ENCODE data around the gene DACH2.
A peak's percentile ranks its signal among the peaks of the same experiment; 100 is the strongest.
"Not testable (repeated sequence)": the region's sequence is repeated elsewhere in the genome, so short reads cannot be mapped to it uniquely, and the experiment has no call there.

The DACH2 gene

DNA sequence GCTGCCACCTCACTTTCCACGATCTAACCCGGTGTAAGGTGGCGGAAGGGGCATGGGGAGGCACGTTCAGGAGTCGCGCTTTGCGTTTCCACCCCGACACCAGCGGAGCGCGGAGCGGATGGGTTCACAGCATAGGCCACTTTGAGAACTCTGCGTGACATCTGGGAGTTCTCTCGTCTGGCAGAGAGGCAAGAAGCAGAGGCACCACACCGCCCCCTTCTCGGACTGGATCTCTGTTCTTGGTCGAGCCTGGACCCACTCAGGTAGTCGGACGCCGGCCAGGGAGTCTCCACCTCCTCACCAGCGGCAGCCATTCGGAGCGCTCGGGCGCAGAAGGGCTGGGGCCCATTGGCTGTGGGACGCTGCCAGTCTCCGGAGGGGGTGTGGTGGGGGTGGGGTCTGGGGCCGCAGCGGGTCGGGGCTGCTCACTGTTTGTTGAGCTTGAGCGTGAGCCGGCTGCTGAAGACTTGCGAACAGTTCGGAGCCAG lies at the start of gene DACH2:
Gene DACH2 (plus strand): TSS at position 428 of the 488 bp plus-strand sequence.
- H3K4me3 ChIP-seq (ENCODE audit: low read depth, low read length) = peak within 1 kb of the TSS; percentile 66

DNA sequence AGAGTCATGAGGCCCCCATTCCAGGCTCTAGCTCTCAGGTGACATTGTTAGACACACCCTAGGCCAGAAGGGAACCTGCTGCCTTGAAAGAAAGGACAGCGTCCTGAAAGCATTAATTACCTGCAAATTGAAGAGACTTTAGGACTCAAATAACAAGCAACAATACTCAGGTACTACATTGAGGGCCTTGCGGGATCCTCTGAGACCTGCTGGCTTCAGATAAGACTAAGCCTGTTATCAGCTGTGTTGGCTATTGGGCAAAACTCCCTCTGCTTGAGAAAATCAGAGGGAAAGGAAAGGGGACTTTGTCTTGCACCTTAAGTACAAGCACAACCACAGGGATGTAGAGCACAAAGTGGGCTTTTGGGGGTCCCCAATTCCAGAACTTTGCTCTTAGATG lies 45.9 kb upstream of the DACH2 start:
- no peak overlapping the region for H3K4me3 ChIP-seq (ENCODE audit: low read depth, low read length)

DNA sequence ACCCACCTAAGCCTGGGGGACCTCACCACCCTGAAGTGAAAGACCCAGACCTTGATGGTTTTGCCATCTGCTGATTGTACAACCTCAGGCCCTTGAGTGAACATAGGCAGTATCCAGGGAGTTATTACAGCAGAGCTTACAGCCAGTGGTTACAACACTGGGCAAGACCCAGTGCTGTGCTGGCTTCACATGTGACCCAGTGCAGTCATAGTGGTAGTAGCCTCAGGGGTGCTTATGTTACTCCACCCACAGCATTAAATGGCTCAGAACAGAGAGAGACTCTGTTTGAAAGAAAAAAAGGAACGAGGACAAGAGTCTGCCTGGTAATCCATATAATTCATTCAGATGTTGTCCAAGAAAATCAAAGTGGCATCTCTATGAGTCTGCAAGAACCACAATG lies 45.2 kb upstream of the DACH2 start:
- H3K4me3 ChIP-seq (ENCODE audit: low read depth, low read length) = no peak overlapping the region

DNA sequence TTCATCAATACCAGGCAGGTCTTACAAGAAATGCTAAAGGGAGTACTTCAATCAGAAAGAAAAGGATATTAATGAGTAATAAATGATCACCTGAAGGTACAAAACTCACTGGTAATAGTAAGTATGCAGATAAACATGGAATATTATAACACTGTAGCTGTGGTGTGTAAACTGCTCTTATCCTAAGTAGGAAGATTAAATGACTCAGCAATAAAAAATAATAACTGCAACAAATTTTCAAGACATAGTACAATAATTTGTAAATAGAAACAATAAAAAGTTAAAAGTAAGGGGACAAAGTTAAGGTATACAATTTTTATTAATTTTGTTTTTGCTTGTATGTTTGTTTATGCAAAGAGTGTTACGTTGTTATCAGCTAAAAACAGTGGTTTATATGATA lies 43.7 kb upstream of the DACH2 start:
- H3K4me3 ChIP-seq (ENCODE audit: low read depth, low read length) = no peak overlapping the region

DNA sequence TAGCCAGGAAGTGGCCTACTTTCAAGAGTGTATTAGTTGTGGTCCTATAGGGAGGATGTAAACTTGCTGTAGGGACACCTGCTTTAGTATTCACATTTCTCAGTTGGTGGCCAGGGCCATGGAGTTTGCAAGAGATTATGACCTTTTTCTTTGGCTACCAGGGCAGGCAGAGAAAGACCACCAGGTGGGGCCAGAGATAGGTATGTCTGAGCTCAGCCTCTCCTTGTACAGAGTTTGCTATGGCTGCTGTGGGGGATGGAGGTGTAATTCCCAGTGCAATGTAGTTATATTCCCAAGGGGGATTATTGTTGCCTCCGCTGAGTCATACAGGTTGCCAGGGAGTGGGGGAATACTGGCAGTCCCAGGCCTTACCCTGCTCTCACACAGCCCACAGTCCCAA lies 26.3 kb upstream of the DACH2 start:
- no peak overlapping the region for H3K4me3 ChIP-seq (ENCODE audit: low read depth, low read length)

DNA sequence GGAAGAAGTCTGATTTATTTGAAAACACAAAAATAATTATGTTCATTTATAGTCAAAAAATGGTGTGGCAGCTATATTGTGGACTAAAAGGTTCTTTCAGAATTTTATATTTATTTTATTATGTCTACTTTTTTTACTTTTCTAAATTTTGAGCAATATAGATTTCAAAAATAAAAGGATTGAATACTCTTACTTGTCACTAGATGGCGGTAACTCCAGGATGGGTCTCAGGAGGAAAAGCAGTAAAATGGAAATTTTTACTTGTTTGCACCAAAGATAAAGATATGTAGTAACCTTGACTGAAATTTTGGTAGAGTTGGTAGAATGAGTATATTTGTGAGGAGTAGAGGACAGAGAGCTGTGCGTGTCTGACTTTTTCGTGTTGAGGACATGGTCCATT lies 14.5 kb upstream of the DACH2 start:
- H3K4me3 ChIP-seq (ENCODE audit: low read depth, low read length) = no peak overlapping the region

DNA sequence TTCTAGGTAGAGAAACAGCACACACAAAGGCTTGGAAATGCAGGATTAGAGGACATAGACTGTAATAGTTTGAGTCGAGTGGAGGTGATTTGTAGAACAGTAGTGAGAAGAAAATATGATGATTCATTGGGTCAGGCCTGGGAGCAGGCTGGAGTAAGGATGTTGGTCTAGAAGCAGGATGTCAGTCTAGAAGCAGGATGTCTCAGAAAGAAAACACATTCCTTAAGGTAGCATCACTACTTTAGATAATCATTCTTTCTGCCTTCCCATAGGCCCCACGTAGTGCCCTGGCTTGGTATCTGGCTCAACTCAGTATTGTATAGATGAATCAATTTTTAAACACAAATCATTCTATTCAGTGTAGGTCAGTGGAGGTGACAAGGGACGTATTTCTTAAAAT lies 11.2 kb upstream of the DACH2 start:
- no peak overlapping the region for H3K4me3 ChIP-seq (ENCODE audit: low read depth, low read length)

DNA sequence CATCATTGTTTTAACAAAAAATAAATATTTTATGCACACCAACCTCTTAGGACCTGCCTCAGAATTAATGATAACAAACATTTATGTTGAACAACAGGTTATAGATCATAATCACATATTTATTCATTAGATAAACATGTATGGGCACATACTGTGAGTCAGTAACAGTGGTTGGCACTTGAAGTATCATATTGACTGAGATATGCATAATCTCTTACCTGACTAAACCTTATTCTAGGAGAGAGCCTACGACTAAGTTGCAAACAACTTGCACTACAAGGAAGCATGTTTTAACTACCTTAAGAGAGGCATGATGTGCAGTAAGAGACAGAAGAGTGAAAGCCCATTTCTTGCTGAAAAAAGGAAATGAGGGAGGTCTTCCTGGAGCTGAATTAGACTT lies 6.5 kb upstream of the DACH2 start:
- no peak overlapping the region for H3K4me3 ChIP-seq (ENCODE audit: low read depth, low read length)

DNA sequence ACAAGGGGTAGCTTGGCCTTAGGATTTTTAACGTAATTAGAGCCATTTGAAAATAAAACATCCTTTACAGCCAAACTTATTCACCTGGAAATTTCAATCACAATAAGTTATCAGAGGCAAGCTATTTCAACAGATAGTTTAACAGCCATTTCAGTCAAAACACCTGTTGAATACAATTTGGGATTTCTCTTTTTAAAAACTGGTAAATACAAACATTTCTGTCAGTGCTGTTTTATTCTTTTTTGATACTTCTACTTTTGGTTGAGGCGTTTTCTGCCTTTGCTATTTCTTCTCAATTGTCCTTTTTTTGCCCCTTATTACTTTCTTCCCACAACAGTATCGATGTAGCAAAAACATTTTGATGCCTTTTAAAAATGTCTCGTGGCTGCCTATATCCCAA lies 2.1 kb upstream of the DACH2 start:
- no peak overlapping the region for H3K4me3 ChIP-seq (ENCODE audit: low read depth, low read length)

DNA sequence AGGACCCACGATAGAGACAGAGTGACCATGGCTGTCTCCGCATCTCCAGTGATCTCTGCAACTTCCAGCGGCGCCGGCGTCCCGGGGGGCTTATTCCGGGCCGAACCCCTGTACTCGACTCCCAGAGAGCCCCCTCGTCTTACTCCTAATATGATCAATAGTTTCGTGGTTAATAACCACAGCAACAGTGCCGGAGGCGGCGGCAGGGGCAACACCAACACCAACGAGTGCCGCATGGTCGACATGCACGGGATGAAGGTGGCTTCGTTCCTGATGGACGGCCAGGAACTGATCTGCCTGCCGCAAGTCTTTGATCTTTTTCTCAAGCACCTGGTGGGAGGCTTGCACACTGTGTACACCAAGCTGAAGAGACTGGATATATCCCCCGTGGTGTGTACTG lies 343 bp downstream of the DACH2 start:
- H3K4me3 ChIP-seq (ENCODE audit: low read depth, low read length) = peak overlapping the region; percentile 56

DNA sequence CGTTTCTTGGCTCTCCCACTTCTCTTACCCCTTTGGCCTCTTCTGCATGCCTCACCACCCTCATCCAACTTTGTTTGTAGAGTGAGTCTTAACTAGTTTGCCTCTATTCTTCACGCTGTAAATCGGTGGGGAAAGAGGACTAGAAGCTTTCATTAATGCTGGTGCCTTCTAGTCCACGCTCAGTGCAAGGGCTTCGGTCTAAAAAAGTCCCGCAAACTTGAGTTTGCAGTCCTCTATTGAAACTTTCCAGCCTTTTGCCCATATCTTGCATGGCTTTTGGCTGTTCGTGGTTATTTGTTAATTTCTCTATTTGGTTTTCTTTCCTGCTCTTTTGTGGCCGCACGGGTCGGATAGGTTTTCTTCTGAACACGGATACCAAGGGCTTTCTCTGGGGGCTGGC lies 868 bp downstream of the DACH2 start:
- H3K4me3 ChIP-seq (ENCODE audit: low read depth, low read length) = peak overlapping the region; percentile 56

DNA sequence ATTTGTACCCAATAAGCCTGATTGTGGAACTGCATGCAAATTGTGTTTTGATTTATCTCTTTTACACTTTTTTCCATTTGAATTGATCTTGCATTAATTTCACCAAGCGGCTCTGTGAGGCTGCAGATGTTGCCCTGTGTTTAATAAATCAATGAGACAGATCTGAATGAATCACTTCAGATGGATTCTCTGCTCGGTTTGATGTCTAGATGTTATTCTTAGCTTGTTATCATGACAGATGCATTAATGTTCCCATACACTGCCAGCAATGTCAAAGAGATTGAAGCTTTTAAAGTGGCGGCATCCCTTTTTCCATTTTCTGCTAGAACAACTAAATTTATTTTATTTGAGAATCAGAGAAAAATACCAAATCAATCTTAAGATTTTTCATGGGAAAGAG lies 6.3 kb downstream of the DACH2 start:
- no peak overlapping the region for H3K4me3 ChIP-seq (ENCODE audit: low read depth, low read length)

DNA sequence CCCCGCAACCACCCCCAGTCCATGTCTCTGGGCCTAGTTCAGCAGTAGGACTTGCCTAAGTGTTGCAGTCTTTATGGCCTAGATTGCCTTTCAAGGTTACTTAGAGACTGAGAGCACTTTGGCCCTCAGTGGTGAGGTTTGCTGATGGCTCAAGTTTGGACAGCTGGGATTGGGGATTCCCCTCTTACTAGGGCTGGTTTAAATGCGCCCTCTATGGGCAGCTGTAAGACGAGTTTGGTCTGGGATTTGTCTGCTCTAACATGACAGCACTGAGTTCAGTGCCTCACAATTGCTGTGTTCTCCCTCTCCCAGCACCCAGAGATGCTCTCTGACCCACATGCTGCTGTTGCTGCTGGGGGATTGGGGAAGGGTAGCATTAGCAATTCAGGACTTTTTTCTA lies 23.1 kb downstream of the DACH2 start:
- no peak overlapping the region for H3K4me3 ChIP-seq (ENCODE audit: low read depth, low read length)

DNA sequence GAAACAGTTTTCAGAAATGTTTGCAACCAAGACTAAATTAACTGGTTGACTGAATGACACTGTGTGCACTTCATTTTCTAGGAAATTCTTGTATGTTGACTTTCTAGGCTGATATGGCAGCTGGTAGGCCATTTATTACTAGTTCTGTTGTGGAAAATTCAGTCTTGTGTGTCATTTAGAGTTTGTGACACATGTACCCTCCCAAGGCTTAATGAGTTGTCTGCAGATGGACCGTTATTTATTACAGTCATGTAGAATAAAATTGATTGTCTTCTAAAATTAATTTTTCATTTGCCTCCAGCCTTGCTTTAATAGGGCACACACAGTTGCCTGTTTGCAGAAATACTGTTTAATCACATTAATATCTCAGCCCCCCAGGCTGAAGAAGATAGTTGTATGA lies 30.7 kb downstream of the DACH2 start:
- H3K4me3 ChIP-seq (ENCODE audit: low read depth, low read length) = no peak overlapping the region

DNA sequence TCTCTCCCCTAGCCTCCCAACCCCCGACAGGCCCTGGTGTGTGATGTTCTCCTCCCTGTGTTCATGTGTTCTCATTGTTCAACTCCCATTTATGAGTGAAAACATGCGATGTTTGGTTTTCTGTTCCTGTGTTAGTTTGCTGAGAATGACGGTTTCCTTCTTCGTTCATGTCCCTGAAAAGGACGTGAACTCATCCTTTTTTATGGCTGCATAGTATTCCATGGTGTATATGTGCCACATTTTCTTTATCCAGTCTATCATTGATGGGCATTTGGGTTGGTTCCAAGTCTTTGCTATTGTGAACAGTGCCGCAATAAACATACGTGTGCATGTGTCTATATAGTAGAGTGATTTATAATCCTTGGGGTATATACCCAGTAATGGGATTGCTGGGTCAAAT lies 33.1 kb downstream of the DACH2 start:
- H3K4me3 ChIP-seq (ENCODE audit: low read depth, low read length) = not testable (repeated sequence)

DNA sequence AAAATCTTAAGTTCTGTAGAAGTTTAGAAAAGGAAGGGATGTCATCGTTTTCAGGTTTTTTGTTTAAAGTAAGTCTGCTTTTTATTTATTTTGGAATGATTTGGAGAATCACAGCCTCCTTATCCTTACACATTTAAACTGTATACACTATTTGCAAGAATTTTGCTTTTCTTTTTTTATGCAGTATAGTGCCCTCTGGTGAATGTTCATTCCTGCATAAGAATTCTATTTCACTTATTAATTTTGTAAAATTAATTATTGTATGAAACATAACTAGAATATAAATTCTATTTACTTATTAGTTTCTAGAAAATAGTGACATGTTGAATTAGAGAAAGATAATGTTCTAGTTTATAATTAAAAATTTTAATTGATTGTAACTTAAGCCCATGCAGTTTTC lies 44.6 kb downstream of the DACH2 start:
- H3K4me3 ChIP-seq (ENCODE audit: low read depth, low read length) = no peak overlapping the region

DNA sequence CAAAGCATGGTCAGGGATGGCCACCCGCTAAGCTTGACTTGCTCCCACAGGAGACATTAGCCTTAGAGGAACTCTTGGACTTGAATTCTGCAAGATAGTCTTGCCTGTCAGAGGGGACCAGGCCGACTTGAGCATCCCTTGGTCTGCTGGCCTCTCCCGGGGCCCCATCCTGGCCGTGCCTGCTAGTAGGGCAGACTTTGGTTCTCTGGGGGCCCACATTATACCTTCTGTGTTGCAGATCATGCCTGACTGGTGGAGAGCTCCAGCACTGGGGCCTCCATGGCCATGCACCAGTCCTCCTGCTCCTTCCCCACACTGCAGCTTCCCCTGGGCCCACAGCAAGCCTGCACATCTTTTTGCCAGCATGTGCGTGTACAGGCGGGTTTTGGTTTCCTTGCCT lies 46.5 kb downstream of the DACH2 start:
- H3K4me3 ChIP-seq (ENCODE audit: low read depth, low read length) = no peak overlapping the region

DNA sequence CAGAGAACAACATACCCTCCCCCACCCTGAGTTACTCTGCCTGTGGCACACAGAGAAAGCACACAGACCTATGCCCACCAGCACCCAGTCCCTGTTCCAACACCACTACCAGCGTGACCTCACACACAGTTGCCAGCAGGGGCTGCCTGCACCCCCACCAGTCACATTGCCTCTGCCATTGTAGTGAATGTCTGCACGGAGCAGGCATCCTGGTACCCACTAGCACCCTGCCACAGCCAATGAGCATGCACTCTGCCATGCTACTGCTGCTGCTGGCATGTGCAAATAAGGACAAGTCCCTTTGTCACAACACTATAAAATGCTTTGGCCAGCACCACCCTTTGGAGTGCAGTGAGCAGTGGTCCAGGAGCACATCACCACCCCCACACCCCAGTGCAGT lies 47.1 kb downstream of the DACH2 start:
- H3K4me3 ChIP-seq (ENCODE audit: low read depth, low read length) = no peak overlapping the region

DNA sequence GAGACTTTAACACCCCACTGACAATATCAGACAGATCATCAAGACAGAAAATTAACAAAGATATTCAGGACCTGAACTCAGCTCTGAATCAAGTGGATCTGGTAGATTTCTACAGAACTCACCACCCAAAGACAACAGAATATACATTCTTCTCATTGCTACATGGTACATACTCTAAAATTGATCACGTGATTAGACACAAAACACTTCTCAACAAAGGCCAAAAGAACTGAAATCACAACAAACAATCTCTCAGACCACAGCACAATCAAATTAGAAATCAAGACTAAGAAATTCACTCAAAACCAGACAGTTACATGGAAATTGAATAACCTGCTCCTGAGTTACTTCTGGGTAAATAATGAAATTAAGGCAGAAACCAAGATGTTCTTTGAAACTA lies 49.6 kb downstream of the DACH2 start:
- no peak overlapping the region for H3K4me3 ChIP-seq (ENCODE audit: low read depth, low read length)

DNA sequence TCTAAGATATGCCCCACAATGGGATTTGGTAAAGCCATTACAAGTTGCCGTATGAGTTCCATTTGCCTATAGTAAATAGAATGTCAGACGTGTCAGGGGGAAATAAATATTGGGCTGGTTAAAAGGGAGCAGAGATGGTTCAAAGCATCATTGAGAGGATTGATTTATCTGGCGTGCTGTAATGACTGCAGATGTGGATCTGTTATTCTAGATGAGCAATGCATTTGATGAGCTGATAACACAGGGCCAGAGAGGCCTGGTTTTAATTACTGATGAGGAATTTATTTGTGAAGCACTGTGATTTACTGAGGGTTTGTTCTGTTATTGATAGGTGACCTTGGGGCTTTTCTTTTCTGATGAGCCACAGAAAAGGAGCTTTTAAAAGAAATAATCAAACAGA lies 62.5 kb downstream of the DACH2 start:
- no peak overlapping the region for H3K4me3 ChIP-seq (ENCODE audit: low read depth, low read length)

DNA sequence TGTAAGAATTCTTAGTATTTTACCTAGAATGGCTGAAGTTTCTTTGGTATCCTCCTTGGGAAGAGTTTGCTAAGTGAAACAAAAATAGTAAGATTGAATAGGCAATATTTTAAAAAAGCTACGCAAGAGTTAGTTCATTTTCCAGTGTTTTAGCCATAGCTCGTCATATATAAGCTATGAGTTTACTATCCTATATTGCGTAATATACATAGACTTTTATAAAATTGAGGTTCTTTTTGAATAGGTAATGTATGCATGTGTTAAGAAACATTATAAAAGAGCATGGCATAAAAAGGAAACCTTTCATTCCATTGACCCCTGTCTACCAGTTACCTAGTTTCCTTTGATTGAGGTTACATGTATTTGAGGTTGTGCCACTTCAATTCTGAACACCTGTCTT lies 67.0 kb downstream of the DACH2 start:
- H3K4me3 ChIP-seq (ENCODE audit: low read depth, low read length) = no peak overlapping the region

DNA sequence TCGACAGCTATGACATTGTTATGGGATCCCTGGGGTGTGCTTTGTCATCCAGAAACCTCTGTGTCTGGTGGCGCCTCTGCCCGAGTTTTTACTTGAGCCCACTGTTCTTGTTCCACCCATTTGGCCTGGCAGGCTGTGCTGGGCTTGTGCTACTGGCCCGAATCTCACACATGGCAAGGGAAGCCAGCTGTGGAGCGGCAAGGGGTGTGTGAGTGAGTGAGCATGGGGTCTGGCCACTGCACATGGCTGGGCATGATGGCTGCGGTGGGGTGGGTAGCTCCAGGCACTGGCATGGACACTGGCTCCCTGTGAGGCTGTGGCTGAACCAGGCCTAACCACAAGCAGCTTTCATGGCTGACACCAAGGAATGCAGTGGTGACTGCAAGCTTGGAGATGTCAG lies 89.2 kb downstream of the DACH2 start:
- H3K4me3 ChIP-seq (ENCODE audit: low read depth, low read length) = no peak overlapping the region

DNA sequence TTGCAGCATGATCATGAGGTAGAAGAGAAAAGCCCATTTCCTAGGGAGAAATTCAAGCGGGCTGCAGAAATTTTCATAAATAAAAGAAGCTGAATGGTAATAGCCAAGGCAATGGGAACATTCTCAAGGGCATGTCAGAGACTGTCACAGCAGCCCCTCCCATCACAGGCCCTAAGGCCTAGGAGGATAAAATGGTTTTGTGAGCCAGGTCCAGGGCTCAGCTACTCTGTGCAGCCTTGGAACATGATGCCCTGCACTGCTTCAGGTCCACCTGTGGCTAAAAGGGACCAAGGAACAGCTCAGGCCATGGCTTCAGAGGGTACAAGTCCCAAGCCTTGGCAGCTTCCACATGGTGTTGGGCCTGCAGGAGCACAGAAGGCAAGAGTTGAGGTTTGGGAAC lies 93.3 kb downstream of the DACH2 start:
- no peak overlapping the region for H3K4me3 ChIP-seq (ENCODE audit: low read depth, low read length)

DNA sequence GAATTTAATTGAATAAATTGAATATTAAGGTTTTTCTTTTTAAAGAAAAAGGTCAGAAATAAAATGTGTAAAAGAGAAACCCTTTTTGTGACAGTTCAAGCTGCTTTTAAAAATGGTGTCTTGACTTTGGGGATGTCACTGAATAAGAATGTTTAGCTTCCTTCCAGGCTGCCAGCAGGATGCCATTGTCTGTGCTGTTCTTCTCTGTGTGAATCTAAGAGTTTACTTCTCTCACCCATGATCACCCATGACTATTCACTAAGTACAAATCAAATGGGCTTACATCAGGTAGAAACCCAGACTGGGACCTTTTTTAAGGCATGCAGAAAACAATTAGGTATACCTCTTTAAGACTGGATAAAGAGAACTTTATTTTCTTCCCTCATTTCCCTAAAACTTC lies 115.3 kb downstream of the DACH2 start:
- H3K4me3 ChIP-seq (ENCODE audit: low read depth, low read length) = no peak overlapping the region

All from iPS-11a (cell line).